Neural crest cell (in vitro differentiated cells): ENCODE results near the gene NDST4. TPM values are rescaled to one million over a fixed set of nuclear protein-coding genes. Genes with fewer than 3 reads are reported as not detected.

Source experiments
- DNase-seq: peaks from one replicate; pipeline ENCODE4 v3.0.0; 2021; ENCODE audit warnings: low read depth, mixed read lengths, low spot score
- H3K27ac Mint-ChIP-seq: one replicate; pipeline ENCODE4 v1.8.0; 2021; ENCODE audit warnings: mild to moderate bottlenecking, mixed read lengths; ENCODE audit not compliant: unreplicated experiment
- H3K27me3 Mint-ChIP-seq: 2 replicates; pipeline ENCODE4 v1.8.0; 2021; ENCODE audit warnings: low read depth, mild to moderate bottlenecking, mixed read lengths
- H3K36me3 Mint-ChIP-seq: 2 replicates; pipeline ENCODE4 v1.8.0; 2021; ENCODE audit warnings: low read depth, mild to moderate bottlenecking, mixed read lengths
- H3K4me1 Mint-ChIP-seq: 2 replicates; pipeline ENCODE4 v1.8.0; 2021; ENCODE audit warnings: mixed read lengths
- H3K4me3 Mint-ChIP-seq: one replicate; pipeline ENCODE4 v1.8.0; 2021; ENCODE audit warnings: mild to moderate bottlenecking, mixed read lengths
- H3K9me3 Mint-ChIP-seq: 2 replicates; pipeline ENCODE4 v1.8.0; 2021; ENCODE audit warnings: mixed read lengths
- CTCF ChIP-seq: fragments of 200-600 bp; sonication (generic); conservative IDR thresholded peaks from 2 replicates; pipeline ENCODE4 v1.5.0; 2021; ENCODE audit warnings: antibody characterized with exemption, mild to moderate bottlenecking
- total RNA-seq: library from RNA; stranded (reverse); gene quantifications from 2 replicates; pipeline ENCODE4 v1.2.1, GENCODE V29; 2021

The NDST4 gene
- total RNA-seq, 1 donor from 2014 or later: 1.3 TPM

- DNase-seq: no peak
- TF ChIP-seq CTCF: no peak
- H3K9me3 Mint-ChIP-seq: no peaks in the 10 kb centered on the region
- no peaks in the 10 kb centered on the region for H3K36me3 Mint-ChIP-seq
- H3K4me1 Mint-ChIP-seq: no peaks in the 10 kb centered on the region
- H3K4me3 Mint-ChIP-seq: no peak overlapping the region
- no peak overlapping the region for H3K27ac Mint-ChIP-seq
- H3K27me3 Mint-ChIP-seq: no peaks in the 10 kb centered on the region
Measured at GRCh38 chr4:114874321-114874720, 239.1 kb downstream of the NDST4 start.

- H3K4me1 Mint-ChIP-seq: no peaks in the 10 kb centered on the region
- H3K36me3 Mint-ChIP-seq: no peaks in the 10 kb centered on the region
- no peak for TF ChIP-seq CTCF
- no peak overlapping the region for H3K27ac Mint-ChIP-seq
- H3K27me3 Mint-ChIP-seq: no peaks in the 10 kb centered on the region
- no peaks in the 10 kb centered on the region for H3K9me3 Mint-ChIP-seq
- no peak for DNase-seq
- no peak overlapping the region for H3K4me3 Mint-ChIP-seq
Measured at GRCh38 chr4:114870987-114871386, 242.4 kb downstream of the NDST4 start.

GRCh38 chr4:114866901-114867670, 246.3 kb downstream of the NDST4 start:
- no peaks in the 10 kb centered on the region for H3K4me1 Mint-ChIP-seq
- DNase-seq: no peak
- peak overlapping the region; percentile 37 for H3K27ac Mint-ChIP-seq
- no peaks in the 10 kb centered on the region for H3K9me3 Mint-ChIP-seq
- H3K27me3 Mint-ChIP-seq: no peaks in the 10 kb centered on the region
- no peaks in the 10 kb centered on the region for H3K36me3 Mint-ChIP-seq
- no peak overlapping the region for H3K4me3 Mint-ChIP-seq
- no peak for TF ChIP-seq CTCF

- Mint-ChIP-seq H3K4me3 (no peak overlapping the region), H3K4me1 (no peaks in the 10 kb centered on the region), H3K27me3 (no peaks in the 10 kb centered on the region), H3K9me3 (no peaks in the 10 kb centered on the region), H3K27ac (no peak overlapping the region), H3K36me3 (no peaks in the 10 kb centered on the region)
- DNase-seq: no peak
- no peak for TF ChIP-seq CTCF
Measured at GRCh38 chr4:114864060-114864459, 249.4 kb downstream of the NDST4 start.

- no peak overlapping the region for H3K4me3 Mint-ChIP-seq
- no peak overlapping the region for H3K27ac Mint-ChIP-seq
- no peak for TF ChIP-seq CTCF
- no peaks in the 10 kb centered on the region for H3K27me3 Mint-ChIP-seq
- no peaks in the 10 kb centered on the region for H3K4me1 Mint-ChIP-seq
- no peaks in the 10 kb centered on the region for H3K36me3 Mint-ChIP-seq
- no peaks in the 10 kb centered on the region for H3K9me3 Mint-ChIP-seq
- no peak for DNase-seq
Measured at GRCh38 chr4:114860786-114861185, 252.6 kb downstream of the NDST4 start.
